B cell (primary cell): Measurements from ENCODE around the gene ZC3HAV1. TPM values are rescaled to one million over a fixed set of nuclear protein-coding genes. Genes with fewer than 3 reads are reported as not detected.

Experiments
- ATAC-seq: fragments of 200-7000 bp; cut with Tn5 transposase; one replicate; pipeline ENCODE4 v1.10.0; 2021; ENCODE audit warnings: low read depth, mild to moderate bottlenecking, moderate number of reproducible peaks, moderate library complexity
- CTCF ChIA-PET: fragments of 350-600 bp; sonication (Branson Sonifier 250); formaldehyde crosslinking; loops from one replicate; lab custom pipeline; 2021; ENCODE audit warnings: antibody characterized with exemption, inconsistent platforms; lab: Charles Lee
- POLR2A ChIA-PET: fragments of 350-600 bp; sonication (Branson Sonifier 250); formaldehyde crosslinking; loops from one replicate; lab custom pipeline; 2021; ENCODE audit warnings: antibody characterized with exemption; lab: Charles Lee
- DNase-seq: peaks from one replicate; pipeline ENCODE4 v3.0.0; 2013
- H2AFZ ChIP-seq: 2 replicates; pipeline ENCODE4 v1.6.1; 2012; ENCODE audit warnings: mild to moderate bottlenecking, low read depth, low read length; ENCODE audit not compliant: insufficient read depth, poor library complexity, severe bottlenecking
- H3K27ac ChIP-seq, 2 donors: 1 replicate in 1 of 2; 2 replicates in 1 of 2; pipeline ENCODE4 v1.5.1; 2012 to 2013; ENCODE audit warnings: low read length in 2 of 2, mild to moderate bottlenecking in 2 of 2, moderate library complexity in 1 of 2
- H3K27me3 ChIP-seq, 4 experiments: fragments of 200-600 bp in 1 of 4; sonication (generic) in 1 of 4; replicated peaks in 1 of 4; 1 replicate in 2 of 4; 2 replicates in 2 of 4; pipeline versions ENCODE4 v1.6.1 to v1.7.0; 2013 to 2016; ENCODE audit warnings: low read length in 3 of 4, mild to moderate bottlenecking in 2 of 4, mixed read lengths in 1 of 4, moderate library complexity in 1 of 4; ENCODE audit not compliant: insufficient read depth in 4 of 4, control insufficient read depth in 3 of 4; ENCODE audit errors: control extremely low read depth in 1 of 4
- H3K36me3 ChIP-seq, 2 experiments: replicated peaks in 1 of 2; 1 replicate in 1 of 2; 2 replicates in 1 of 2; pipeline versions ENCODE4 v1.6.1 to v1.7.1; 2013; ENCODE audit warnings: low read length in 1 of 2; ENCODE audit not compliant: insufficient read depth in 2 of 2, control insufficient read depth in 1 of 2; ENCODE audit errors: control extremely low read depth in 1 of 2, extremely low read depth in 1 of 2
- H3K4me1 ChIP-seq, 2 donors: fragments of 200-600 bp in 1 of 2; sonication (generic) in 1 of 2; 1 replicate in 1 of 2; 2 replicates in 1 of 2; pipeline versions ENCODE4 v1.5.1 to v1.6.1; 2013 to 2017; ENCODE audit warnings: low read length in 2 of 2; ENCODE audit not compliant: control insufficient read depth in 2 of 2, insufficient read depth in 2 of 2
- H3K4me2 ChIP-seq: replicated peaks from 2 replicates; pipeline ENCODE3; 2012; ENCODE audit warnings: mild to moderate bottlenecking, low read depth, low read length; ENCODE audit not compliant: poor library complexity, severe bottlenecking
- H3K4me3 ChIP-seq, 5 experiments: fragments of 200-600 bp in 1 of 5; sonication (generic) in 1 of 5; 1 replicate in 3 of 5; 2 replicates in 2 of 5; pipeline versions ENCODE4 v1.5.1 to v1.7.0; 2011 to 2016; ENCODE audit warnings: low read length in 4 of 5, mild to moderate bottlenecking in 4 of 5, low read depth in 2 of 5, control low read depth in 1 of 5, moderate library complexity in 1 of 5; ENCODE audit not compliant: insufficient read depth in 1 of 5; ENCODE audit errors: control extremely low read depth in 1 of 5, extremely low read depth in 1 of 5
- H3K79me2 ChIP-seq: fragments of 200-600 bp; sonication (generic); one replicate; pipeline ENCODE4 v1.6.0; 2016; ENCODE audit warnings: low read length; ENCODE audit not compliant: control insufficient read depth, insufficient read depth
- H3K9ac ChIP-seq: fragments of 200-600 bp; sonication (generic); 2 replicates; pipeline ENCODE4 v1.6.1; 2017; ENCODE audit warnings: mild to moderate bottlenecking, low read length, moderate library complexity
- H3K9me3 ChIP-seq, 3 donors: one replicate each; pipeline versions ENCODE4 v1.6.1 to v1.7.1; 2013; ENCODE audit warnings: low read length in 2 of 3; ENCODE audit not compliant: control insufficient read depth in 2 of 3, insufficient read depth in 1 of 3; ENCODE audit errors: control extremely low read depth in 1 of 3
- H4K20me1 ChIP-seq: 2 replicates; pipeline ENCODE4 v1.6.0; 2012; ENCODE audit warnings: mild to moderate bottlenecking, low read length; ENCODE audit not compliant: insufficient read depth, control insufficient read depth, poor library complexity, severe bottlenecking
- H3K27ac Mint-ChIP-seq: one replicate; pipeline ENCODE4 v1.8.0; 2021; ENCODE audit warnings: mixed read lengths
- H3K27me3 Mint-ChIP-seq: one replicate; pipeline ENCODE4 v1.8.0; 2021; ENCODE audit warnings: mixed read lengths
- H3K4me1 Mint-ChIP-seq: one replicate; pipeline ENCODE4 v1.8.0; 2021; ENCODE audit warnings: mixed read lengths
- H3K4me3 Mint-ChIP-seq: one replicate; pipeline ENCODE4 v1.8.0; 2021; ENCODE audit warnings: mixed read lengths
- H3K9me3 Mint-ChIP-seq: one replicate; pipeline ENCODE4 v1.8.0; 2022; ENCODE audit warnings: mixed read lengths; ENCODE audit not compliant: insufficient read depth
- EZH2 ChIP-seq: IDR thresholded peaks from 2 replicates; pipeline ENCODE4 v1.6.1; 2012; ENCODE audit warnings: borderline replicate concordance, low read depth, mild to moderate bottlenecking, moderate library complexity, low read length; ENCODE audit not compliant: insufficient read depth, poor library complexity, severe bottlenecking
- WGBS: methylation state at CpG from one replicate; pipeline ENCODE4 v1.1.5; 2013; ENCODE audit warnings: missing lambda C conversion rate; ENCODE audit not compliant: insufficient coverage; 5-methylcytosine and 5-hydroxymethylcytosine counted together
- intact Hi-C: fragments of 100-400 bp; cut with micrococcal nuclease; formaldehyde crosslinking; loops from one replicate; pipeline ENCODE4 v1.10.0; 2022
- polyA plus RNA-seq: library from polyadenylated mRNA; depleted of rRNA; stranded (reverse); fragments of >200 nt; gene quantifications from 2 replicates; pipeline ENCODE4 v1.2.3, GENCODE V29; 2012
- total RNA-seq, 2 donors: library from RNA; stranded (reverse); fragments of 120-200 nt in 1 of 2; gene quantifications; 1 replicate in 1 of 2; 2 replicates in 1 of 2; pipeline versions ENCODE4 v1.2.3 to v1.2.4, GENCODE V29; 2013 to 2022
- TF ChIP-seq, protein P1 (sequence below): fragments of 200-600 bp; IDR thresholded peaks from one replicate; pipeline ENCODE4 v1.8.0; 2022; ENCODE audit warnings: antibody characterized with exemption, mild to moderate bottlenecking

Gene ZC3HAV1
- total and polyA plus RNA-seq, 2 donors (not counting 1 experiment from before 2014, with no cell fraction given) = 45.9 to 101 TPM

DNA sequence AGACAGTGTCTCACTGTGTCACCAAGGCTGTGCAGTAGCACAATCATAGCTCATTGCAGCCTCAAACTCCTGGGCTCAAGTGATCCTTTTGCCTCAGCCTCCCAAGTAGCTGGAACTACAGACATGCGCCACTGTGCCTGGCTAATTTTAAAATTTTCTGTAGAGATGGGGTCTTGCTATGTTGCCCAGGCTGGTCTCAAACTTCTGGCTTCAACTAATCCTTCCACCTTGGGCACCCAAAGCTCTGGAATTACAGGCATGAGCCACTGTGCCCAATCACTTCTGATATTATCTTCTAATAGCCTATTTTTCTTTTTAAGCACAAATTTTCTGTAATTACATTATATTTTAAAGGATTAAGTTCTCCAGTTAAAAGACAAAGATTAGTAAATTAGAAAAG is 42.6 kb upstream of the ZC3HAV1 start:
- CTCF ChIA-PET = interaction anchor here (0.8 kb wide), 1 partner anchor 9 kb away, joined by 3 read pairs; no protein-coding TSS in a partner anchor
- Mint-ChIP-seq H3K27me3 (no peaks in the 10 kb centered on the region), H3K4me1 (no peaks in the 10 kb centered on the region), H3K4me3 (no peak overlapping the region), H3K9me3 (no peaks in the 10 kb centered on the region), H3K27ac (no peak overlapping the region)
- Histone ChIP-seq H3K36me3 (peaks cover 0 to 2% of the 10 kb centered on the region in 2 experiments), H3K9me3 (no peaks in the 10 kb centered on the region), H2AFZ (no peak overlapping the region), H3K9ac (no peak overlapping the region), H3K79me2 (no peaks in the 10 kb centered on the region), H3K4me2 (no peak overlapping the region), H4K20me1 (no peaks in the 10 kb centered on the region), H3K27me3 (no peaks in the 10 kb centered on the region), H3K27ac (no peak overlapping the region), H3K4me1 (no peaks in the 10 kb centered on the region), H3K4me3 (no peak overlapping the region)
- no CpG with 5 or more reads among the region's 1 CpG for WGBS
- ATAC-seq (no peak), DNase-seq (no peak)
- intact Hi-C loops = no loop called here
- POLR2A ChIA-PET = no interaction called here
- no peak for TF ChIP-seq EZH2
- TF ChIP-seq, protein P1, sequence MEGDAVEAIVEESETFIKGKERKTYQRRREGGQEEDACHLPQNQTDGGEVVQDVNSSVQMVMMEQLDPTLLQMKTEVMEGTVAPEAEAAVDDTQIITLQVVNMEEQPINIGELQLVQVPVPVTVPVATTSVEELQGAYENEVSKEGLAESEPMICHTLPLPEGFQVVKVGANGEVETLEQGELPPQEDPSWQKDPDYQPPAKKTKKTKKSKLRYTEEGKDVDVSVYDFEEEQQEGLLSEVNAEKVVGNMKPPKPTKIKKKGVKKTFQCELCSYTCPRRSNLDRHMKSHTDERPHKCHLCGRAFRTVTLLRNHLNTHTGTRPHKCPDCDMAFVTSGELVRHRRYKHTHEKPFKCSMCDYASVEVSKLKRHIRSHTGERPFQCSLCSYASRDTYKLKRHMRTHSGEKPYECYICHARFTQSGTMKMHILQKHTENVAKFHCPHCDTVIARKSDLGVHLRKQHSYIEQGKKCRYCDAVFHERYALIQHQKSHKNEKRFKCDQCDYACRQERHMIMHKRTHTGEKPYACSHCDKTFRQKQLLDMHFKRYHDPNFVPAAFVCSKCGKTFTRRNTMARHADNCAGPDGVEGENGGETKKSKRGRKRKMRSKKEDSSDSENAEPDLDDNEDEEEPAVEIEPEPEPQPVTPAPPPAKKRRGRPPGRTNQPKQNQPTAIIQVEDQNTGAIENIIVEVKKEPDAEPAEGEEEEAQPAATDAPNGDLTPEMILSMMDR = no peak

DNA sequence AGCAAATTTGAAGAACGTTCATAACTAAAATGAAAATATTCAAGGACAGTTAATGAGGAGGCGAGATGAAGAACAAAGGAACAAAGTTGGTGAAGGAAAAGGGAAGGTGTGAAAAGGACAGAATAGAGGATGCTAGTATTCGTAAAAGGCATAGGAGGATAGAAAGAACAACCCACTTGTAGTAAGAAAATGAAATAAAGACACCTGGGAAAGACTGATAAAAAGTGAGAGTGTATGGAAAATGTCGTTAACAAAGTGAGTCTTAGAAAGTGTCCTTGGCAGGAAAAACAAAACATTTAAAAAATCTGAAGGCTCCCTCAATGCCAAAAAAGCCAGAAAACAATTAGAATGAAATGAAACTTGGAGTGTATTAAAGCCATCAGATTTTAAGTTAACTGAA is 29.6 kb upstream of the ZC3HAV1 start:
- no peaks in the 10 kb centered on the region for H4K20me1 ChIP-seq
- H3K4me2 ChIP-seq = no peak overlapping the region
- no peak overlapping the region for H3K4me3 Mint-ChIP-seq
- H3K4me1 Mint-ChIP-seq = peaks cover 2% of the 10 kb centered on the region
- H3K36me3 ChIP-seq = peaks cover 0 to 2% of the 10 kb centered on the region in 2 experiments
- no peak overlapping the region for H3K27ac Mint-ChIP-seq
- no peaks in the 10 kb centered on the region for H3K9me3 Mint-ChIP-seq
- no peak overlapping the region for H3K4me3 ChIP-seq
- DNase-seq (no peak), ATAC-seq (no peak)
- H3K9ac ChIP-seq = no peak overlapping the region
- no peak overlapping the region for H2AFZ ChIP-seq
- POLR2A ChIA-PET = no interaction called here
- WGBS = no CpG with 5 or more reads among the region's 4 CpGs
- H3K9me3 ChIP-seq = no peaks in the 10 kb centered on the region
- no peaks in the 10 kb centered on the region for H3K27me3 ChIP-seq
- CTCF ChIA-PET = no interaction called here
- no peaks in the 10 kb centered on the region for H3K27me3 Mint-ChIP-seq
- intact Hi-C loops = no loop called here
- no peak for TF ChIP-seq EZH2
- TF ChIP-seq, protein P1 = no peak
- peaks cover 1 to 3% of the 10 kb centered on the region in 2 donors for H3K4me1 ChIP-seq
- no peak overlapping the region for H3K27ac ChIP-seq
- H3K79me2 ChIP-seq = no peaks in the 10 kb centered on the region
